ENCODE measurements around the gene ARL11. TPM values are rescaled to one million over a fixed set of nuclear protein-coding genes. Genes with fewer than 3 reads are reported as not detected.
"Not testable (repeated sequence)": the region's sequence is repeated elsewhere in the genome, so short reads cannot be mapped to it uniquely, and the experiment has no call there.

ARL11 gene
- total and polyA plus RNA-seq, 2 experiments from 2014 or later: not detected

- Histone ChIP-seq H3K4me2 (ENCODE audit: unreplicated experiment) (no peak overlapping the region), H3K79me2 (ENCODE audit: insufficient read depth) (no peaks in the 10 kb centered on the region), H3K4me3 (no peak overlapping the region), H3K9me2 (ENCODE audit: insufficient read depth) (no peaks in the 10 kb centered on the region), H2AFZ (no peak overlapping the region), H4K20me1 (ENCODE audit: insufficient read depth) (no peaks in the 10 kb centered on the region), H3K36me3 (ENCODE audit: low read depth) (no peaks in the 10 kb centered on the region), H3K27ac (no peak overlapping the region), H3K9ac (no peak overlapping the region), H3K4me1 (ENCODE audit: insufficient read depth) (no peaks in the 10 kb centered on the region), H3K9me3 (ENCODE audit: low read depth) (no peaks in the 10 kb centered on the region), H3K27me3 (replicated peaks; ENCODE audit: insufficient read depth) (no peaks in the 10 kb centered on the region), H3F3A (ENCODE audit: insufficient read depth) (no peaks in the 10 kb centered on the region)
- peak; percentile 11 for DNase-seq
- in situ Hi-C loops (cut with MboI): no loop called here
- no peak for TF ChIP-seq EZH2phosphoT487 (IDR thresholded peaks at IDR 0.05; ENCODE audit: insufficient read depth, low read depth)
- TF ChIP-seq EZH2 (IDR thresholded peaks at IDR 0.05; ENCODE audit: insufficient read depth, poor library complexity, severe bottlenecking): no peak
Measured at GRCh38 chr13:49594576-49594975, 33.7 kb upstream of the ARL11 start.

GRCh38 chr13:49596221-49596620, 32.1 kb upstream of the ARL11 start:
- Histone ChIP-seq H3K4me1 (ENCODE audit: insufficient read depth) (no peaks in the 10 kb centered on the region), H3K4me3 (no peak overlapping the region), H3K9me3 (ENCODE audit: low read depth) (no peaks in the 10 kb centered on the region), H3K4me2 (ENCODE audit: unreplicated experiment) (no peak overlapping the region), H3K9ac (no peak overlapping the region), H3K9me2 (ENCODE audit: insufficient read depth) (no peaks in the 10 kb centered on the region), H4K20me1 (ENCODE audit: insufficient read depth) (no peaks in the 10 kb centered on the region), H2AFZ (no peak overlapping the region), H3F3A (ENCODE audit: insufficient read depth) (no peaks in the 10 kb centered on the region), H3K79me2 (ENCODE audit: insufficient read depth) (no peaks in the 10 kb centered on the region), H3K27ac (no peak overlapping the region), H3K36me3 (ENCODE audit: low read depth) (no peaks in the 10 kb centered on the region), H3K27me3 (replicated peaks; ENCODE audit: insufficient read depth) (no peaks in the 10 kb centered on the region)
- DNase-seq: no peak
- in situ Hi-C loops (cut with MboI): no loop called here
- no peak for TF ChIP-seq EZH2 (IDR thresholded peaks at IDR 0.05; ENCODE audit: insufficient read depth, poor library complexity, severe bottlenecking)
- WGBS, 2 experiments (ENCODE audit: low coverage in 1 of 2, low lambda C conversion rate in 2 of 2, missing lambda C conversion rate in 2 of 2): 50% methylated on average over 2 of the region's 2 CpGs

GRCh38 chr13:49597043-49597641, 31.2 kb upstream of the ARL11 start:
- Histone ChIP-seq H3K4me3 (no peak overlapping the region), H4K20me1 (ENCODE audit: insufficient read depth) (no peaks in the 10 kb centered on the region), H3K27me3 (replicated peaks; ENCODE audit: insufficient read depth) (no peaks in the 10 kb centered on the region), H3K36me3 (ENCODE audit: low read depth) (no peaks in the 10 kb centered on the region), H3K9me3 (ENCODE audit: low read depth) (no peaks in the 10 kb centered on the region), H3K79me2 (ENCODE audit: insufficient read depth) (no peaks in the 10 kb centered on the region), H3K9me2 (ENCODE audit: insufficient read depth) (no peaks in the 10 kb centered on the region), H2AFZ (no peak overlapping the region), H3K27ac (no peak overlapping the region), H3F3A (ENCODE audit: insufficient read depth) (no peaks in the 10 kb centered on the region), H3K9ac (no peak overlapping the region), H3K4me2 (ENCODE audit: unreplicated experiment) (no peak overlapping the region), H3K4me1 (ENCODE audit: insufficient read depth) (no peaks in the 10 kb centered on the region)
- TF ChIP-seq EZH2phosphoT487 (IDR thresholded peaks at IDR 0.05; ENCODE audit: insufficient read depth, low read depth) (no peak), EZH2 (IDR thresholded peaks at IDR 0.05; ENCODE audit: insufficient read depth, poor library complexity, severe bottlenecking) (no peak)
- DNase-seq: no peak
- in situ Hi-C loops (cut with MboI): no loop called here
- WGBS, 2 experiments (ENCODE audit: low coverage in 1 of 2, low lambda C conversion rate in 2 of 2, missing lambda C conversion rate in 2 of 2): 63 to 66% methylated on average over 11 of the region's 11 CpGs

GRCh38 chr13:49602005-49602404, 26.3 kb upstream of the ARL11 start:
- H2AFZ ChIP-seq: no peak overlapping the region
- H3K9me3 ChIP-seq (ENCODE audit: low read depth): no peaks in the 10 kb centered on the region
- H3K9ac ChIP-seq: no peak overlapping the region
- WGBS, 2 experiments (ENCODE audit: low coverage in 1 of 2, low lambda C conversion rate in 2 of 2, missing lambda C conversion rate in 2 of 2): 86% methylated on average over 1 of the region's 1 CpG
- no peaks in the 10 kb centered on the region for H3K79me2 ChIP-seq (ENCODE audit: insufficient read depth)
- H3K27me3 ChIP-seq (replicated peaks; ENCODE audit: insufficient read depth): no peaks in the 10 kb centered on the region
- H3K36me3 ChIP-seq (ENCODE audit: low read depth): no peaks in the 10 kb centered on the region
- in situ Hi-C loops (cut with MboI): loop anchor here (10.0 kb wide), 1 partner anchor 307 kb away; no protein-coding TSS in a partner anchor
- no peaks in the 10 kb centered on the region for H3K9me2 ChIP-seq (ENCODE audit: insufficient read depth)
- no peak overlapping the region for H3K27ac ChIP-seq
- H3K4me1 ChIP-seq (ENCODE audit: insufficient read depth): no peaks in the 10 kb centered on the region
- no peaks in the 10 kb centered on the region for H3F3A ChIP-seq (ENCODE audit: insufficient read depth)
- TF ChIP-seq EZH2 (IDR thresholded peaks at IDR 0.05; ENCODE audit: insufficient read depth, poor library complexity, severe bottlenecking) (no peak), EZH2phosphoT487 (IDR thresholded peaks at IDR 0.05; ENCODE audit: insufficient read depth, low read depth) (no peak)
- no peaks in the 10 kb centered on the region for H4K20me1 ChIP-seq (ENCODE audit: insufficient read depth)
- no peak overlapping the region for H3K4me3 ChIP-seq
- H3K4me2 ChIP-seq (ENCODE audit: unreplicated experiment): no peak overlapping the region
- no peak for DNase-seq

- not testable (repeated sequence) for H2AFZ ChIP-seq; H3K36me3 ChIP-seq (ENCODE audit: low read depth); H3K27me3 ChIP-seq (replicated peaks; ENCODE audit: insufficient read depth); H3K79me2 ChIP-seq (ENCODE audit: insufficient read depth); H3K4me3 ChIP-seq; H3K9me2 ChIP-seq (ENCODE audit: insufficient read depth); H3K9ac ChIP-seq; H3F3A ChIP-seq (ENCODE audit: insufficient read depth); H4K20me1 ChIP-seq (ENCODE audit: insufficient read depth); H3K9me3 ChIP-seq (ENCODE audit: low read depth); H3K4me1 ChIP-seq (ENCODE audit: insufficient read depth); DNase-seq; H3K4me2 ChIP-seq (ENCODE audit: unreplicated experiment); H3K27ac ChIP-seq
- in situ Hi-C loops (cut with MboI): loop anchor here (10.0 kb wide), 1 partner anchor 308 kb away; no protein-coding TSS in a partner anchor
- 89 to 93% methylated on average over 7 of the region's 7 CpGs for WGBS, 2 experiments (ENCODE audit: low coverage in 1 of 2, low lambda C conversion rate in 2 of 2, missing lambda C conversion rate in 2 of 2)
Measured at GRCh38 chr13:49602615-49603014, 25.7 kb upstream of the ARL11 start.

Data from GM23248 (cell line).